NCI-H1930 (cell line): ENCODE measurements around the gene TMEM139.
"Not testable (repeated sequence)": the region's sequence is repeated elsewhere in the genome, so short reads cannot be mapped to it uniquely, and the experiment has no call there.

Experiments used
- DNase-seq, 2 experiments: peaks; one replicate each; lab custom pipeline; 2025; lab: John Stamatoyannopoulos, UW

Gene TMEM139

DNA sequence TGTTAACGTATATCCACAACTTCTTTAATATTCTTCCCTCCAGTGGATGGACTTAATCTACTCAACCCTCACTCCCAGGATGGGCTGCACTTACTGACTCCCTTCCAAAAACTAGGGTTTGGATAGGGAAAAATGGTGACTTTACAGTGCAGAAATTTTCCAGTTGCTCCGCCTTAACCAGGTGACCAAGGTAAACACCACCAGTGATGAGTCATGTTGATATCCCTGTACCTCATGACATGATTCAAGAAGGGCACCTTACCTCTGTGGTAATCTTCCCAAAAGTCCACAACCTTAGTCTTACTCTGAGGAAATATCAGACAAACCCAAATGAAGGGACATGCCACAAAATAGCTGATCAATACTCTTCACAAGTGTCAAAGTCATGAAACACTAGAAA lies 25.0 kb upstream of the TMEM139 start:
- DNase-seq = no peak

DNA sequence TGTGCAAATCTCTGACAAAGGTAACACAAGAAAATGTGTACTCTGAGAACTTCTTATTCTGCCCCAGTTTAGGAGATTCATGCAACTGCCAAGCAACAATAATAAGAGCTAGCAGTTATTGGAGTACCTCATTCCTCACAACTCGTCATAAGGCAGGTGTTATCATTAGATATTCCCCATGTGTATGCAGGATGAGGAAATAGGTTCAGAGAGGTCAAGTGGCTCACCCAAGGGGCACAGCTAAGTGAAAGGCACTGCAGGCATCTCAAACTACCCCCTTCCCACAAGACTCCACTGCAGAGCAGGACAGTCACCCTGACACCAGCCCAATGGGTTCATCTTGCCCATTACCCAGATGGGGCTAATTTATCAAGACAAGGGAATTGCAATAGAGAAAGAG lies 22.9 kb upstream of the TMEM139 start:
- no peak for DNase-seq

DNA sequence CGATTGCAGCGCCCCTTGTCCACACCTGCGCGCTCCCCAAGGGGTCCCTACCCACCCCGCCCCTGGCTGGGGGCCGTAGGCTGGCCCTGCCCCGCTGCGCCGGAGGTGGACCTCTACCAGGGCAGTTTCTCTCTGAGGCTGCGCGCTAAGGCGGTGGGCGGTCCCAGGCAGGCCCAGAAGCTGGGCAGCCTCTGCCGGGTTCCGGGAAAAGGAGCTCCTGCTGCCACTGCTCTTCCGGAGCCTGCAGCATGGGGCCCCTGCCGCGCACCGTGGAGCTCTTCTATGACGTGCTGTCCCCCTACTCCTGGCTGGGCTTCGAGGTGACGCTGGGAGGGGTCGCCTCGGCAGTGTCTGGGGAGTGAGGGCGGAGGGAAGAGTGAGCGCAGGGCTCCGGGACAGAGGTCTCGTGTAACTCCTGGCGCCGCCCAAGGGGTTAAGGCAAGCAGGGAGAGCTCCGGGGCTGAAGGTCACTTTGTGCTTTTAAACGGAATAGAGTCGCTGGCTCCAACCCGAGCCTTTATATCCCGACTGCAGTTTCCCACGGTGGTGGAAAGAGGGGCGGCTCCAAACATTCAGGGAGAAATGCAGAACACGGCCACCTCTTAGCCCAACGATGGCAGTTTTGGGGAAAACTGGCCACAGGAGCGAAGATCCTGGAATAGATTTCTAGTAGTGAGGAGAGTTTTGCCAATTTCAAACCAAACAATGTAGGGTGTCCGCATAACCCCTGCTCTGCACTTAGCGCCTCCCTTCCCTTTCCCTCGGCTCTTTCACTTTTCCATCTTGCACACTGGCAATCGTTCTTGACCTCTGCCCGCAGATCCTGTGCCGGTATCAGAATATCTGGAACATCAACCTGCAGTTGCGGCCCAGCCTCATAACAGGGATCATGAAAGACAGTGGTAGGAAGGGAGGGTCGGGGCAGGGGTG lies 21.2 kb upstream of the TMEM139 start, which contains the start of gene GSTK1:
GSTK1 (plus strand) TSS at position 176 of the 930 bp plus-strand sequence; CDS start at position 249, 73 bp downstream.
- peak; percentile 45 to 64 for DNase-seq

DNA sequence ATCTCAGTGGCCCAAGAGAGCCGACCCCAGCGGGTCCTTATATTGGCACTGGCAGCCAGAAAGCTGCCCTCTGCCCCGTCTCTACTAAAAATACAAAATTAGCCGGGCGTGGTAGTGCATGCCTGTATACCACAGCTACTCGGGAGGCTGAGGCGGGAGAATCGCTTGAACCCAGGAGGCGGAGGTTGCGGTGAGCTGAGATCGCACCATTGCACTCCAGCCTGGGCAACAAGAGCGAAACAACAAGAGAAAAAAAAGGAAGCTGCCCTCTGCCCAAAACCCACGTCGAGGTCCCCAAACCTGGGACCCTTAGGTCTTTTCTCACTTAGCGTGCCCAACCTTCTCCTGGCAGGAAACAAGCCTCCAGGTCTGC lies 20.6 kb upstream of the TMEM139 start:
- DNase-seq = not testable (repeated sequence)

DNA sequence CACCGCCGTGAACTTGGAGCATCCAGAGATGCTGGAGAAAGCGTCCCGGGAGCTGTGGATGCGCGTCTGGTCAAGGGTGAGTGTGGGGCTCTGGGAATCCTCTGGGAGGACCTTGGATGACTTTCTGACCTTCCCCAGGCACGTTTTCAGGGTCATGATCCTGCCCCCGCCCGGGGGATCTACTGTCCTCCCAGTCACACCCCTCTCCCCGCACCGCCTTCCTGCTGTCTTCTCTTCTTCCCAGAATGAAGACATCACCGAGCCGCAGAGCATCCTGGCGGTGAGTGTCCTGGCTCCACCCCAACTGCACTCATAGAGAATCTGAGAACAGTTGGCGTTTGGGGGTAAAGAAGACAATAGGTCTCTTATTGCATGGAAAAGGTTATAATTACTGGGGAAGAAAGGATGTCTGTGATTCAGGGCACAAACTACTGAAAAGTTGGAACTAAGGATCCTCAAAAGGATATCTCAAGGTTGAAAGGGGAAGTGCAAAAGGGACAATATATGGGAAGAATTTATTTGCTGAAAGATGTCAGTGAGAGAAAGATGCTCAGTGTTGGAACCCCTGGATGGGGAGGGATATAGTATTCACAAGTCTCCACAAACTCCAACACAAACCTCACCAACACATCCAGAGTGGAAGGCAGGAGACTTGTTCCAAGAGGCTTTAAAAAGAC lies 19.6 kb upstream of the TMEM139 start:
- no peak for DNase-seq

DNA sequence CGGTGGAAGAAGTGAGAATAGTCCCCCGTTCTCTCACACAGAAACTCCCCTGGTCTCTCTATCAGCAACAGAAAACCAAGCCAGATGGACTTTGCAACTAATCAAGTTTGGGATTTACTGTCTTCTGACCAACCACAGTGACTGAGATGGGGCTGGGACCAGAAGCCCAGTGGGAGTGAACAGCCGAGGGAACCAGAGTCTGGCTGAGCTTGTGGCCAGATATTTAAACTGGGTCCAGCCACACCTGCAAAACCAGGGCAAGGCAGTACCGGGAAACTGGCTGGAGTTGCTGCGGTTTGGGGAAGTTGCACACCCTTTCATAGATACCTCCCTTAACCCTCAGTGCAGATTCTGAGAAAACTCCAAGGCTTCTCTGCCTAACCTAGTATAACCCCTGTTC lies 15.5 kb upstream of the TMEM139 start:
- no peak for DNase-seq

DNA sequence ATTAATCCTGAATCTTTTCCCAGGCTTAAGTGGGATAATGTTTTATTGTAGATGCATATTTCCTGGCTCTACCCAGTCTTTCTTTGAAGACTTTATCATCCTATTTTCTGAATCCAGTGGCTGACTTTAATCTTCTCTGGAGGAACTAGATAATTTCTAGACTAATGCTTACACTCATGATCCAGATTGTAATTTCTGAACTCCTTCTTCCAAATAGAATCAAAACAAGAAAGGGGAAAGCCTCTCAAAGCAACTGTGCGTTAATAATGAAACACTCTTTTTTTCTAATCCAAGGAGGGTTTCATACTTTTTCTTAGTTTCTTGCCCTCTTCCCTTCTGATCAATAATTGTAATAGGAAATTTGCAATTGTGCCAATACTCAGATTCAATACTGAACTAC lies 13.5 kb upstream of the TMEM139 start:
- DNase-seq = no peak

DNA sequence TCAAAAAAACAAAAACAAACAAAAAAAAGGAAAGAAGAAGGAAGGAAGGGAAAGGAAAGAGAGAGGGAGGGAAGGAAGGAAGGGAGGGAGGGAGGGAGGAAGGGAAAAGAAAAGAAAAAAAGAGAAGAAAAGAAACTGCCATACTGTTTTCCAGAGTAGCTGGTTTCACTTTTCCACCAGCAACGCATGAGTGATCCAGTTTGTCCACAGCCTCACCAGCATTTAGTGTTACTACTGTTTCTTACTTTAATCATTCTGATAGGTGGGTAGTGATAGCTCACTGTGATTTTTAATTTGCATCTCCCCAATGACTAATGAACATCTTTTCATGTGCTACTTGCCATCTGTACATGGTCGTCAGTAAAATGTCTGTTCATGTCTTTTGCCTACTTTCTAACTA lies 11.9 kb upstream of the TMEM139 start:
- no peak for DNase-seq

DNA sequence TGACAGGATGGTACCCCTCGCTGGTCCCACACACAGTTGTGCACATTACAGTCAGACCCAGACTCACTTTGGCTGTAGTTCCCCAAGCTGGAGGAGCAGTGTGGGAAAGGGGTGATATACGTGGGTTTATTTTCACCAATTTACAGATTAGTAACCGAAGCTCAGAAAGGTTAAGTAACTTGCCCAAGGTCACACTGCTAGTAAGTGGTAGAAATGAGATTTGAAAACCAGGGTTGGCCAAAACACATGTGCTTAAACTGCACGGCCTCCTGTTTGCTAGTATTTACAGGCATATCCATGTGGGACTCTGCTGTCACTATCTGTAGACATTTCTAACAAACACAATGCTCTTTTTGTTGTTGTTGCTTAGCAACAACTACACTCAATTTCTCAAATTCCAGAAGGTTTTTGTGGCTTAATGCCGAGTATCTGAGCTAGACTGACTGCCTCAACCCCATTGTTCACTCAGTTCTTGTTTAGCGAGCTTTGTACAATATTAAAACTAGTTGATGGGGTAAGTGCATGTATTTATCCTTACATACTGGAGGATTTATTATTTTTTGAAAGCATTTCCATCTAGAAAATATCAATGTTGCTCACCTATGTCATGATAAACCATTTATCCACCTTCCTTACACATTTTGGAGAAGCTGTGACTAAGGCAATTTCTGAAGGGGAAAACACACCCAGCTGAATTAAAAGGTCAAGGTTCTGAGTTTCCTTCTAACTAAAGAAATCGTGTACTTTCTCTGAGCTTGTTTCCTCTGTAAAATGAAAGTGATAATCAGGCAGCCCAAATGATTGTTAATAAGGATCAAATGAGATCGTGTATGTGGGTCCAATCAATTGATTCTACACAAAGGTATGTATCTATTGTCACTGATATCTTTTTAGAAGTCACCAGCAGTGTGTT lies 5.3 kb upstream of the TMEM139 start:
- no peak for DNase-seq

DNA sequence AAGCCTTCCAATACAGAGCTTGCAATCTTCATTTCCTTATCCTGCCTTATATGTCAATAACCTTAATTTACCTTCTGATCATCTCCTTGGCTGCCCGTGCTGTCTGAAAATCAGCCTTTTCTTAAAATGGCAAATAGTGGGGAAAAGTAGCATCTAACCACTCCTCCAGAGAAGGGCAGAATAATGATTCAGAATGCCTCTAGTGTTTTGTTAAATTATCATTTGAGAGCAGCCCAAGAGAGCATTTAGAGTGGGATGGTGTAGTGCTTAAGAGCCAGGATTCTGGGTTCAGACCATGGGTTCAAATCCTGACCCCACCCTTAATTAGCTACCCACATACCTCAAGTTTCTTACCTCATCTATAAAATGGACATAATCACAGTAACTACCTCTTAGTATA lies 4.6 kb upstream of the TMEM139 start:
- DNase-seq = no peak

DNA sequence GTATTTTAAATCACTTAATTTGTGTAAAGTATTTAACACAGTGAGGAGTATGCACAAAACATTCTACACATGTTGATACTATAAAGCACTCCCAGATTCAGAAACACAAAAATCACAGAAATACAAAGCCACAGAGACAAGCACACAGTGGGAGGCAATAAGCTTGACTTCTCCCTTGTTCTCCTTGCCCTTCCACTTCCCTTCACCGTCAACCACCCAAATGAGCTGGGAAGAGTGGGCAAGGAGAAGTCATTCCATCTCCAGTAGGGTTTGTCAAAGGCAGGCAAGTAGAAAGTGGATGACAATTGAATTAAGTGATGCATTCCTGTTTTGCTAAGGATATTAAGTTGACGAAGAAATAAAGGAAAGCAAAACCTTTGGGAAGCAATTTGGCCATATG lies 4.2 kb upstream of the TMEM139 start:
- DNase-seq = no peak

DNA sequence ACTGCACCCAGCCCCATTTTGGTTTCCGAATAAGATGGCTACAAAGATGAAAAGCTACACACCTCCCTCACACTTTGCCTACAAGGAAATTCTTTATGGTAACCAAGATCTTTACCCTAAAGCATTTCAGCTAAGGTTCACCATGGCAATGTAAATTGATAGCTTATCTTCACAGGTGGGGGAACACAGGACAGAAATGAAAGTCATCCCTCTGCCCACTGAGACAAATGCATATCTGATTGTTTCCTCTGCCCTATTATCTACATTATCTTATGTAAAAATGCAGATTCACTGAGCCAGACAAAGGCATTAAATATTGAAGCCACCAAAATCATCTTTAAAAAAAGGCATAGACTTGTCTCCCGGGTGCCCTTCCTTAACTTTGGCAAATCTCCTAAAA lies 3.2 kb upstream of the TMEM139 start:
- DNase-seq = no peak

DNA sequence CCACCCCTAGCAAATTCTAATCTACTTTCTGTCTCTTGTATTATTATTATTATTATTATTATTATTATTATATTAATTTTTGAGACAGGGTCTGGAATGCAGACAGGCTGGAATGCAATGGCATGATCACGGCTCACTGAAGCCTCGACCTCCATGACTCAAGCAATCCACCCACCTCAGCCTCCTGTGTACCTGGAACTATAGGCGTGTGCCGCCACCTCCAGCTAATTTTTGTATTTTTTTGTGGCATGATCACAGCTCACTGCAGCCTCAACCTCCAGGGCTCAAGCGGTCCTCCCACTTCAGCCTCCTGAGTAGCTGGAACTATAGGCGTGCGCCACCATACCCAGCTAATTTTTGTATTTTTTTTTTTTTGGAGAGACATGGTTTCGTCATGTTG lies 2.6 kb upstream of the TMEM139 start:
- no peak for DNase-seq

DNA sequence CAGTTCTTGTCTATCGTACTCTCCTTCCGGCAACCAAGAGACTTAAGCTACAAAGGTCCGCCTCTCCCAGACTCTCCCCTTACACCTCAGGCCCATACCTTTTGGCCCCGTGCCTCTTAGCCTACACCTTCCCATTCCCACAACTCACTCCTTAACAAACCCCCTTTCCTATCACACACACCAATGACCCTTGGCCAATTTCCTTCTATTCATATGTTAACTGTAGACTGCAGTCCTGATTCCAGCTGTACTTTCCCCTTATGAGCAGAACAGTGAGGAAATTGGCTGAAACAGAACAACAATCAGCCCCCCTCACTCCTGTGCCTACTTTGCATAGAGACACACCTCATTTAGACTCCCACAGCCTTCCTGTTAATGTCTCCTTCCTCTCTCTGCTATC lies 1.4 kb upstream of the TMEM139 start:
- no peak for DNase-seq

DNA sequence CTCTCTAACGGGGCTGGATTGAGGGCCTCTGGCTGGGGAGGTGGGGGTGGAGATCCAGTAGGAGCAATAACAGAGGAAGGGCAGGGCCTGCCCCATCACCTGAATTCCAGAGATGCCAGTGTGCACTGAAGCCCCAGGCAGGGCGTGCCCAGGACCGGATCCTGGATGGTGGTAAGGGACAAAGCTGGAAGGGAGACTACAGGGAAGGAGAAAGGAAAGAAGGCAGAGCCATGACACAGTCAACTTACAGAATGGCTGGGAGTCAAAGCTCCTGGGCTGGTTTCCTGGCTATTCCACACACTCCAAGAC lies 666 bp downstream of the TMEM139 start:
- DNase-seq = no peak

DNA sequence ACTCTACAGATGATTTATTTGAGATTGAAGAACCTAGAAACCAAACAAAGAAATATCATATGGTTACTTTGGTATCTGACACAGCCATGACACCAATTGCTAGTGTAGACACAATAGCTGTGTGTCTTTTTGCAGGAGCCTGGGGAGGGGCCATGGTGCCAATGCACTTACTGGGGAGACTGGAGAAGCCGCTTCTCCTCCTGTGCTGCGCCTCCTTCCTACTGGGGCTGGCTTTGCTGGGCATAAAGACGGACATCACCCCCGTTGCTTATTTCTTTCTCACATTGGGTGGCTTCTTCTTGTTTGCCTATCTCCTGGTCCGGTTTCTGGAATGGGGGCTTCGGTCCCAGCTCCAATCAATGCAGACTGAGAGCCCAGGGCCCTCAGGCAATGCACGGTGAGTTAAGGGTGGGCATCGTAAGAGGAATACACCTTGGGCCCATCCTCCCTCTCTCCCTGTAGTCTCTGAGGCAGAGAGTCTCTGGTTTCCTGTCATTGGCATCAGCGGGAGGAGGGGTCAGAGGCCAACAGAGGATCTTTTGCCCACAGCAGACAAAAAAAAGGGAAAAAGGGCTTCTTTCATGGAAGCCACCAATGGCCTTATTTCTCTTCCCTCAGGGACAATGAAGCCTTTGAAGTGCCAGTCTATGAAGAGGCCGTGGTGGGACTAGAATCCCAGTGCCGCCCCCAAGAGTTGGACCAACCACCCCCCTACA lies 1.2 kb downstream of the TMEM139 start:
- no peak for DNase-seq

DNA sequence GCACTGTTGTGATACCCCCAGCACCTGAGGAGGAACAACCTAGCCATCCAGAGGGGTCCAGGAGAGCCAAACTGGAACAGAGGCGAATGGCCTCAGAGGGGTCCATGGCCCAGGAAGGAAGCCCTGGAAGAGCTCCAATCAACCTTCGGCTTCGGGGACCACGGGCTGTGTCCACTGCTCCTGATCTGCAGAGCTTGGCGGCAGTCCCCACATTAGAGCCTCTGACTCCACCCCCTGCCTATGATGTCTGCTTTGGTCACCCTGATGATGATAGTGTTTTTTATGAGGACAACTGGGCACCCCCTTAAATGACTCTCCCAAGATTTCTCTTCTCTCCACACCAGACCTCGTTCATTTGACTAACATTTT lies 1.7 kb downstream of the TMEM139 start:
- no peak for DNase-seq

DNA sequence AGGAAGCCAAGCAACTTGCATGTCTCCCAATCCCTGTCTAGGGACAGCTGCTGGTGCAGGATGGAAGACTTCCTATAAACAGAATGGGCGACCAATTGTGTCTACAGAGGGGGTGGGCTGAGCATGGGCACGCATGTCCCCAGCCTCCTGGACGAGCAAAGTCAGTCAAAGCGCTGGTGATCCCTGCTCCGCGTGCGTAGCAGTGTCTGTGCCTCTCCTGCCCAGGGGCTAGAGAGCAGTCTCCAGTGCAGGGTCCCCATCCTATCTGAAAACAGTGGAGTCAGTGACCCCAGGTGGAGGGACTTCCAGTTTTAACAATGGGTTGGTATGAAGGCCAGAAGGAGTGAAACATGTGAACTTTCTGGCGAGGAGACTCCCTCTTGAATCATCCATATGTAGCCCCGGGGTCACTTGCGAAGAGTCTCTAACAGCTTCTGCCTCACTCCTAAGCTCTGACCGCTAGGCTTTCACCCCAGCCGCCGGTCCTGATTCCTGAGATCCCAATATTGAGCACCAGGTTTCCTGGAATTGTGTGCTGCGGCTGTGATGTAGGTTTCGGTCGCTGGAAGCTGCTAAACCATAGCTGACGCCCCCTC lies 2.7 kb downstream of the TMEM139 start:
- no peak for DNase-seq

DNA sequence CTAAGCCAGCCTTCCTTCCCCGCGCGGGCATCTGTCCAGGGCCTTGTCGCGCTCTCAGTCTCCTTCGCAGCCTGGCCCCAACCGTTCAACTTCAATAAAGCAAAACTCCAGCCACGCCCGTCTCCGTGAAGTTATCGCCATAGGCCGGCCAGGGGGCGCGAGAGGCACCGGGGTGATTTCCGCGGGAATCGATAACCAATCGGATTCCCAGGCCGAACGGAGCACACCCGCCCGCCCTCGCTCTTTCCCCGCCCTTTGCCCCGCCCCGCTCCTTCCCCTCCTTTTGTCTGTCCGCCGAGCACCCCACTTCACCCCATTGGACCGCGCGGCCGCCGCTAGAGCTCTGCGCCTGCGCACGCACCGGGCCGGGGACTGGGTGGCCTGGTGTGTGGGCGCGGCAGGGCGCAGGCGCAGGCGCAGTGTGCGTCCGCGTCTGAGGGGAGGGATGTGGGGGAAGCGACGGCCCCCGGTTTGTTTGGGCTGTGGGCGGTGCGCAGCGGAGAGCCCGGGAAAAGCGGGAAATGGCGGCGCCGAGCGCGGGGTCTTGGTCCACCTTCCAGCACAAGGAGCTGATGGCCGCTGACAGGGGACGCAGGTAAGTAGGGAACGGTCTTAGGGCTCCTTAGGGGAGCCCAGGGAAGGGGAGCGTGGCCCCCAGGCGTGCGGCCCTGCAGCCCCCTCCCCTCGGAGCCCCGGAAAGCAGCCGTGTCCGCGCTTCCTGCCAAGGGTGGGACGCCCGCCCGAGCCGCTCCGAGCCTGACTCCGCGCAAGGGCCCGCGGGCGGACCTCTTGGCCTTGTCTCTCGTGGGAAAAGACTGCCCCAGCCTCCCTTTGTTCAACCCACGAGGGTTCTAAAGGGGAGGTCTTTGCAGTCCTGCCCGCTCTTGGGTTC lies 3.4 kb downstream of the TMEM139 start, which contains the start of gene CASP2:
CASP2 (plus strand) TSS at position 417 of the 892 bp plus-strand sequence; CDS start at position 522, 105 bp downstream.
- DNase-seq = peak; percentile 93 to 96

DNA sequence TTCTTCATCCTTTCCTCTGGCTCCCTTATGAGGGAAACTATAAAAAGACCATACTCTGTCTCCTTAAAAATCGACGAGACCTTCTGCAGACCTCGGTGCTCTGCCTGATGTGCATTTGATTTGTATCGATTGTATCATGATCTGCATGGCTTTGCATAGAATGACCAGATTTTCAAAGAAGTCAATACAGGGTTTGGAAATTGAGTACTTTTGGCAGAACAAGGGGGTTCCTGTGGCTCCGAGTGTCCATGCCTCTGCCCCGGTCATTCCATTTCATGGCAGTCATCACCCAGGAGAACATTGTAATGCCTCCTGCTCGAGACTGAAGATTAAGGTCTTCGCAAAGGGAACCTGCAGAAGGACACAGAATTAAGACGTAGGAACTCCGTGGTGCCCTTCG lies 4.1 kb downstream of the TMEM139 start:
- DNase-seq = no peak
